GM21786 (cell line): Measurements from ENCODE around the gene ARL6IP1.

ENCODE experiments used
- ATAC-seq: cut with Tn5 transposase; IDR thresholded peaks from one replicate; pipeline ENCODE4 v1.9.1; 2021; ENCODE audit not compliant: unreplicated experiment

ARL6IP1 gene

DNA sequence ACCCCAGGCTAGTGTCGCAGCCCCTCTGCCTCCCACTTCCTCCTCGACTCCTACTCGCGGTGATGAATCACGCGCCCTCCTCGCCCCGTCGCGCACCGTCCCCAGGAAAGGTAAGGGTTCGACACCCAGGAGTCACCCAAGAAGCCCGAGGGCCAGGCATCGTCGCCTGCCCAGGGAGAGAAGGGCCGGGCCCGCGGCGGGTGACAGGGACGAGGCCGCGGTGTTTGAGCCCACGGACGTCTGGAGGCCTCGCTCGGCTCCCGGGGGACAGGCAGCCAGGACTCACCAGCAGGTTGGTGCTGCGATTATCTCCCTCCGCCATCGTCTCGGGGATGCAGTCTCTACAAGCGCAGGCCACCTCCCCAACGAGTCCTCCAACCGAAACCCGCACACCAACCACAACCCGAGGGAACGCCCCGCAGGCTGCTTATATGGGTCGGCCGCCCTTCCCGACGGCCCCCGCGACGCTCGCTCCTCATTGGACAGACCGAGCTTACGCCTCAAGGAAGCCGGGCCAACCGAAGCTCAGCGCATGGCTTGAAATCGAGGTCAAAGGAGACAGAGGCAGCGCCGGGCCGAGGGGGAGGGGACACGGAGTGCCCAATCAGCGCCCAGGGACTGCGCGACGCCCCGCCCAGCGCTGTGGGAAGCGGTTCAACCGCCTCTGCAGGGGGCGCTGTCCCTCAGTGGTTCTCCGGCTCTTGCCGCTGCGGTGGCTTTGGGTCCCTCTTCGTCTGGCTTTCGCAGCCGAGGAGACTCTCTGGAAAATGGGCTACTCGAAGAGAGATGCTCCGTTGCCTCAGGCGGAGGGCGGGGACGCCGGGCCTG lies at the start of gene ARL6IP1:
TSS of gene ARL6IP1 (minus strand) at position 405 of the 828 bp plus-strand sequence. CDS start at position 322, 83 bp downstream.
- ATAC-seq, result peak; percentile 92

DNA sequence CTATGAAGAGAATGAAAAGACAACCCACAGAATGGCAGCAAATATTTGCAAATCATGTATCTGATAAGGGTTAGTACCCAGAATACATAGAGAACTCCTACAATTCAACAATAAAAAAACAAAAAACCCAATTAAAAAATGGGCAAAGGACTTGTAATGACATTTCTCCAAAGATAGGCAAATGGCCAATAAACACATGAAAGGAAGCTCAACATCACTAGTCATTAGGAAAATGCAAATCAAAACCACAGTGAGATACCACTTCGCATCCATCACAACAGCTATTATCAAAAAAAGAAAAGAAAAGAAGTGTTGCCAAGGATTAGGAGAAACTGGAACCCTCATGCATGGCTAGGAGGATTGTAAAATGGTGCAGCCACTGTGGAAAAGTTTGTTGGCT lies 45.1 kb upstream of the ARL6IP1 start:
- ATAC-seq, result no peak

DNA sequence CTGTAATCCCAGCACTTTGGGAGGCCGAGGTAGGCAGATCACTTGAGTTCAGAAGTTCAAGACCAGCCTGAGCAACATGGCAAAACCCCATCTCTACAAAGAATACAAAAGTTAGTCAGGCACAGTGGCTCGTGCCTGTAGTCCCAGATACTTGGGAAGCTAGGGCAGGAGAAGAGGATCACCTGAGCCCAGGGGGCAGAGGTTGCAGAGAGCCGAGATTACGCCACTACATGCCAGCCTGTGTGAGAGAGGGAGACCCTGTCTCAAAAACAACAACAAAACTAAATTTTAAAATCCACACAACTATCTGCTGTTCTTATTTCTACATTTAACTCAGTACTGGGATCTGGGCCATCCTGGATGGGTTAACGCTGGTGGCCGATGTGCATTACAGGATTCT lies 41.2 kb upstream of the ARL6IP1 start:
- no peak for ATAC-seq

- ATAC-seq, result no peak
Measured at GRCh38 chr16:18841833-18842525, 40.6 kb upstream of the ARL6IP1 start.

GRCh38 chr16:18839555-18839954 lies 38.2 kb upstream of the ARL6IP1 start:
- no peak for ATAC-seq

GRCh38 chr16:18836702-18837101 lies 35.4 kb upstream of the ARL6IP1 start:
- ATAC-seq, result no peak

- ATAC-seq, result no peak
Measured at GRCh38 chr16:18834864-18835263, 33.5 kb upstream of the ARL6IP1 start.

DNA sequence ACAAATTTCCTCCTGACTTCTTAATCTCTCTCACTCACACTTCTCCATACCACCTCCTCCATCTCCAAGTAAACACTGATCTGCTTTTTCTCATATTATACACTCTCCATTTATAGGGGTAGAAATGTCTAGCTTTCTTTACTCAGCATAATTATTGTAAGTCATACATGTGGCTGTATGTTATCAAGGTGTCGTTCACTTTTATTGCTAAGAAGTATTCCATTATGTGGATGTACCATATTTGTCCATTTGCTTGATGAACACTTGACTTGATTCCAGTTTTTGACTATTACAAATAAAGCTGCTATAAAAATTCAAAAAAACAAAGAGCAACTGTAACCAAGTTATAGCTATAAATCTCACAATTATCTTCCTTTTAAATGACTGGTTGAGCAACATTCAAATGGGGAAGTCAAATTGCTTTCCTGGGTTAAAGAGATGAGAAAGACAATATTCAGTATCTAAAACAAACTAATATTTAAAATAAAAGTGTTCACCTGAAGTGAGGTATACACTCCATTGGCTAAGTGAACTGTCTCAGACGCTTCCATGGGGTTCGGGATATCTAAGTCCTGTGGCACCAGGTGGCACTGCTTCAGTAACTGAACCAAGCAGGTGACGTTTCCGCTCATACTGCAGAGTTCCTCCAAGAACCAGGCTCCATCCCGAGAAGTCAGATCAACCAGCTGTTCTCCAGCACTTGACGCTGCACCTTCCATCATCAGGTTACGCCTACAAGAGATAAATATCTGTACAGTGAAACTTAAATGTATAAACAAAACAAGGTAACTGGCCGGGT lies 32.6 kb upstream of the ARL6IP1 start:
- ATAC-seq, result no peak

DNA sequence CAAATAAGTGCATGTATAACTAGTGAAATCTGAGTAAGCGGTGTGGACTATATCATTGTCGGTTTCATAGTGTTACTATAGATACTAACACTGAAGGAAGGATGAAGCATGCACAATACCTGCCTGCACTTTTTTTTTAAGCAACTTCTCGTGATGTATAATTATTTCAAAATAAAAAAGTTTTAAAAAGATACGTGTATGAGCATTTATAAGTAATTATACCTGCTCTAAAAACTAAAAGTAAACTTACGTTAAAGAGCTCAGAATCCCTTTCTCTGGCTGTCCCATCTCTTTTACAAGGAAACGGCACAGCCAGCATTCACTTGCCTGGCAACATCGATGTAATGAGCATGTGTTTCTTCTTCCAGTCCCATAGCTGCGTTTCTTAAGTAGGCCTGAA lies 31.3 kb upstream of the ARL6IP1 start:
- no peak for ATAC-seq

DNA sequence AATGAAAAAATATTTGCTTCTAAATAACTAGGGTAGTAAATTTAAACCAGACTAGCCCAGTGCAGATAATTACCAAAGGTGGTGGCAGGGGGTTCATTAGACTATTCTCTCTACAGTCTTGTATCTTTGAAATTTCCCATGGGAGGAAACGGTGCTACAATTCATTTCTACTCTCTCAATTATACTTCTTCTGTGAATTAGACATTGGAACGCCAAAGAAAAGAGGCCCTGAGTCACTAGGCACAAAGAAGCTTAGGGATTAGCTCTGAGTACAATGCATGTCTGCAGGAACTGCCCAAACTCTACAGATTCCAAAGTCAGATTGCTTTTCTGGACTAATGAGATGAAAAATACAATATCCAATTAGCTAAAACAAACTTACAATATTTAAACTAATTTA lies 30.7 kb upstream of the ARL6IP1 start:
- ATAC-seq, result no peak

DNA sequence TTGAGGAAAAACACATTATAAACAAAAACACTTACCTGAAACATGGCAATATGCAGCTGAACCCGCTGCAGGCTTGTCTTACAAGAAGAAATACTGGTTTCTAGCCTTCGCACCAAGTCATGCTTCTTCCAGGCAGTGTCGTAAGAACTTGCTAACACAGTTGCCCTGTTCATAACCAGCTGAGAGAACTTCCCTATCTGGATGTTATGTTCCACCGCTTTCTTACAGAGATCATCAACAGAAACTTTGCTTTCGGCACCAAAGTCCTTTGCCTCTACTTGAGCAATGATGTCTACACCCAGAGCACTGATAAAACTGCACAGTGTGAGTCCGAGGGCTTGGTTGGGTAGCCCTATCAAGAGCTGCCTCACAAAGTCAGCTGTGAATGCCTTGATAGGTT lies 27.9 kb upstream of the ARL6IP1 start:
- ATAC-seq, result no peak

DNA sequence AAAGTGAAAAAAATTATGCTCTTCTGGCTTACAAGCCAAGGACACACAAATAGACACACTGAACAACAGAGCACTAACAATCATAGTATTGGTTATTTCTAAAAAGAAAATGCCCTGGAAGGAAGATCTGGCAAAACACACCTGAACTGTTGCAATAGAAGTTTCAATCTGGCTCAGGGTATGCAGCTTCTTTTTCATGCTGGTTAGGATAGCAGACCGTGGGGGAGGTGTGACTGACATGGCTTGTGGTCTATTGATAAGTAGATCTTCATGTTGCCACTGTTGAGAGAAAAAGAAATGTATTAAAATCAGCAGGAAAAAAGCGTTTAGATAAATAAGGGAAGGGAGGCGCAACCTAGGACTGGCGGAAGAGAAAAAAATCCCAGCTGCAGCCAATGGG lies 26.5 kb upstream of the ARL6IP1 start:
- ATAC-seq, result no peak

GRCh38 chr16:18816286-18816685 lies 14.9 kb upstream of the ARL6IP1 start:
- ATAC-seq, result no peak

- ATAC-seq, result no peak
Measured at GRCh38 chr16:18811925-18812324, 10.6 kb upstream of the ARL6IP1 start.

DNA sequence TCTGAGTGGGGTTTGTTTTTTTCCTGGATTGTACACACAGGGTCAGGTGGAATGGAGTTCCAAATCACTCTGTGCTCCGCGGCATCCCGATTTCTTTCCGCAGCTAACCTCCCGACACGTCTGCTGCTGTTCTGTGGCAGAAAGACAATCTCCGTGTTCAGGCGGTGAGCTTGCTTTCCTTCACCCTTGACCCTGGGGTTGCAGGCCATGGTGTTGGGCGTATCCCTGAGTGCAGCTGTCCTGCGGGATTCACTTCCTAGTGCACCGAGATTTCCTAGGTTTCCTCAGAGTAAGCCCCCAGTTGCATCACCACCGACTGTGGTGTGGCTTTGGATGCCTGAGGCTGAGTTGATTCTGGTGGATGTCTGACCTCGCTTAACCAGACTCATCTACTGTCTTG lies 7.8 kb upstream of the ARL6IP1 start:
- ATAC-seq, result no peak

- no peak for ATAC-seq
Measured at GRCh38 chr16:18805257-18805773, 4.0 kb upstream of the ARL6IP1 start.

DNA sequence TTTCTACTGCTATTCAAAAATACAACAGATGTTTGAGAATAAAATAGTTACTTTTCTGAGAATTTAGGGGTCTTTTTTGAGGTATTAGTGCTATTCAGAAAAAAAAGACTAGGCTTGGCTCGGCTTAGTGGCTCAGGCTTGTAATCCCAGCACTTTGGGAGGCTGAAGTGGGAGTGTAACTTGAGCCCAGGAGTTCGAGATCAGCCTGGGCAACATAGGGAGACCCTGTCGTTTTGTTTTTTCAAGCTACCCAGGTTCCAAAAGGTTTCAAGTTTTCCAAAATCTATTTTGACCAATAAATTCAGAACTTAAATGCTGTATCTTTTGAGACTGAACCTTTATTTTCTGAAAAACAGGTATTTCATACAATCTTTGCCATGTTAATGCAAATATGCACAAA lies 3.2 kb upstream of the ARL6IP1 start:
- ATAC-seq, result no peak

GRCh38 chr16:18803569-18804462 lies 2.5 kb upstream of the ARL6IP1 start:
- ATAC-seq, result no peak

DNA sequence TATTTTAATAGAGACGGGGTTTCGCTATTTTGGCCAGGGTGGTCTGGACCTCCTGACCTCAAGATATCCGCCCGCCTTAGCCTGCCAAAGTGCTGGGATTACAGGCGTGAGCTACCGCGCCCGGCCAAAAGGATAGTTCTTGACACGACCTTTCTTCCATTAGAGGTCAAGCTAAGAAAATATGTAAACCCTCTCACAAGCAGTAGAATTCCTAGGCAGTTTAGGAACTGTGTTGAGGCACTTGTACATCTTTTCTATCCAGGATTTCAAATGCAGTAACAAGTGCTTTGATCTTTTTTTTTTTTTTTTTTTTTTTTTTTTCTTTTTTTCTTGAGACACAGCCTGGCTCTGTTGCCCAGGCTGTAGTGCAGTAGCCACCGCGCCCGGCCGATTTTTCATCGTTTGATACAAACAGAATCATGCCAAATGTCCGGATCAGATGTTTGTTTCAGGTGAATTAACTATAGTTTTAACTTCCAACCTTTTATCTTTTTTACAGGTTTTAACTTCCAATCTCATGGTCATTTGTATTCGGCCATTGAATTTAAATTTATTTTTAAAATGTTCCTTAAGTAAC lies 1.5 kb upstream of the ARL6IP1 start:
- no peak for ATAC-seq

DNA sequence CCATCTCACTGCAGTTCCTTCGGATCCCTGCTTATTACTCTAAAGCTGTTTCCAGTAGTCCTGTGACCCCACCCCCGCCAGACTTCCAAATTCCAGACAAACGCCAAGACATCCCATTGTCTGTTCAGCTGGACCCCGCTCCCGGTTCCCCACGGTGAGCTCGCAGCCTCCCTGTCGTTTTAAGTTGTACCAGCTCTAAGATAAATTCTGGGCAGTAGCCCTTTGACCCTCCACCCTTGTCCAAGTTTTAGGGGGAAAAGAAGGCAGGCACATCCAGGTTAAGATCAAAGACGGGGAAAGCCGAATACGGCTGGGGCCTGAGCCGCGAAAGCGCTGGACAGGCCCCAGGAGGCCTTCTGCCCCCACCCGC lies 589 bp downstream of the ARL6IP1 start:
- no peak for ATAC-seq
